Ishikawa (cell line): Measurements from ENCODE around the gene RSAD1.

Source experiments
- CEBPB ChIP-seq: IDR thresholded peaks from 2 replicates; pipeline ENCODE4 v1.6.1; 2012
- CREB1 ChIP-seq: IDR thresholded peaks from 2 replicates; pipeline ENCODE4 v1.6.1; 2012; ENCODE audit warnings: low read depth
- EGR1 ChIP-seq: IDR thresholded peaks from 2 replicates; pipeline ENCODE4 v1.6.1; 2012
- EP300 ChIP-seq: IDR thresholded peaks from 2 replicates; pipeline ENCODE4 v1.6.1; 2012; ENCODE audit warnings: borderline replicate concordance
- FOXM1 ChIP-seq: IDR thresholded peaks from 2 replicates; pipeline ENCODE4 v1.6.1; 2012; ENCODE audit warnings: low read depth, borderline replicate concordance
- NFIC ChIP-seq: IDR thresholded peaks from 2 replicates; pipeline ENCODE4 v1.6.1; 2012
- RAD21 ChIP-seq: IDR thresholded peaks from 2 replicates; pipeline ENCODE4 v1.6.1; 2012; ENCODE audit warnings: low read depth
- TAF1 ChIP-seq: IDR thresholded peaks from 2 replicates; pipeline ENCODE4 v1.6.1; 2012; ENCODE audit warnings: low read depth, mild to moderate bottlenecking
- TCF12 ChIP-seq: IDR thresholded peaks from 2 replicates; pipeline ENCODE4 v1.6.1; 2012; ENCODE audit warnings: low read depth
- TEAD4 ChIP-seq: IDR thresholded peaks from 2 replicates; pipeline ENCODE4 v1.6.1; 2012
- USF1 ChIP-seq: IDR thresholded peaks from 2 replicates; pipeline ENCODE4 v1.6.1; 2012
- YY1 ChIP-seq: IDR thresholded peaks from 2 replicates; pipeline ENCODE4 v1.6.1; 2012; ENCODE audit warnings: low read depth
- ZBTB7A ChIP-seq: IDR thresholded peaks from 2 replicates; pipeline ENCODE4 v1.6.1; 2012; ENCODE audit warnings: low read depth
- TF ChIP-seq, protein P1 (sequence below): IDR thresholded peaks from 2 replicates; pipeline ENCODE4 v1.6.1; 2012
- TF ChIP-seq, protein P2 (sequence below): IDR thresholded peaks from 2 replicates; pipeline ENCODE4 v1.6.1; 2012; ENCODE audit warnings: low read depth, mild to moderate bottlenecking

Gene RSAD1

GRCh38 chr17:50458701-50459676, 19.7 kb upstream of the RSAD1 start:
- TF ChIP-seq, protein P1, sequence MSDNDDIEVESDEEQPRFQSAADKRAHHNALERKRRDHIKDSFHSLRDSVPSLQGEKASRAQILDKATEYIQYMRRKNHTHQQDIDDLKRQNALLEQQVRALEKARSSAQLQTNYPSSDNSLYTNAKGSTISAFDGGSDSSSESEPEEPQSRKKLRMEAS: no peak
- TF ChIP-seq USF1: no peak
- TF ChIP-seq NFIC: no peak
- TF ChIP-seq CEBPB: no peak
- TF ChIP-seq TCF12: no peak
- no peak for TF ChIP-seq ZBTB7A
- no peak for TF ChIP-seq TEAD4
- TF ChIP-seq FOXM1: no peak
- no peak for TF ChIP-seq EP300
- TF ChIP-seq YY1: no peak
- TF ChIP-seq CREB1: no peak

DNA sequence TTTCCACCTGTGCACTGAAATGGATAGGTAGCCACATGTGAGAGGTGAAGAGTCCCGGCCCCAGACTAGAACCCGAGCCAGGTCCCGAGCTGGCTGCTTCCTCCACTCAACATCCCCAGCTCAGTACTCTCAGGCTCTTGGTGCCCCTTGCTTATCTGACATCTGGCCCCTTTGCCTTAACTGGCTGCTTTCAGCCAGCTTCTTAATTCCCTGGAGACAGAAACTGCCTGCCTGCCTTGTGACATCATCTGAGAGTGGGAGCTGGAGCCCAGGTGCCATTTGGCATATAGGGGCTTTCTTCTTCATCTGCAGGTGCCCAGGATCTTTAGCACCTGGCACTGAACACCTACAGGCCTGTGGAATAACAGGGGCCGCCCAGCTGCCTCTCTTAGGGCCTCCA, 18.9 kb upstream of the RSAD1 start:
- TF ChIP-seq, protein P2, sequence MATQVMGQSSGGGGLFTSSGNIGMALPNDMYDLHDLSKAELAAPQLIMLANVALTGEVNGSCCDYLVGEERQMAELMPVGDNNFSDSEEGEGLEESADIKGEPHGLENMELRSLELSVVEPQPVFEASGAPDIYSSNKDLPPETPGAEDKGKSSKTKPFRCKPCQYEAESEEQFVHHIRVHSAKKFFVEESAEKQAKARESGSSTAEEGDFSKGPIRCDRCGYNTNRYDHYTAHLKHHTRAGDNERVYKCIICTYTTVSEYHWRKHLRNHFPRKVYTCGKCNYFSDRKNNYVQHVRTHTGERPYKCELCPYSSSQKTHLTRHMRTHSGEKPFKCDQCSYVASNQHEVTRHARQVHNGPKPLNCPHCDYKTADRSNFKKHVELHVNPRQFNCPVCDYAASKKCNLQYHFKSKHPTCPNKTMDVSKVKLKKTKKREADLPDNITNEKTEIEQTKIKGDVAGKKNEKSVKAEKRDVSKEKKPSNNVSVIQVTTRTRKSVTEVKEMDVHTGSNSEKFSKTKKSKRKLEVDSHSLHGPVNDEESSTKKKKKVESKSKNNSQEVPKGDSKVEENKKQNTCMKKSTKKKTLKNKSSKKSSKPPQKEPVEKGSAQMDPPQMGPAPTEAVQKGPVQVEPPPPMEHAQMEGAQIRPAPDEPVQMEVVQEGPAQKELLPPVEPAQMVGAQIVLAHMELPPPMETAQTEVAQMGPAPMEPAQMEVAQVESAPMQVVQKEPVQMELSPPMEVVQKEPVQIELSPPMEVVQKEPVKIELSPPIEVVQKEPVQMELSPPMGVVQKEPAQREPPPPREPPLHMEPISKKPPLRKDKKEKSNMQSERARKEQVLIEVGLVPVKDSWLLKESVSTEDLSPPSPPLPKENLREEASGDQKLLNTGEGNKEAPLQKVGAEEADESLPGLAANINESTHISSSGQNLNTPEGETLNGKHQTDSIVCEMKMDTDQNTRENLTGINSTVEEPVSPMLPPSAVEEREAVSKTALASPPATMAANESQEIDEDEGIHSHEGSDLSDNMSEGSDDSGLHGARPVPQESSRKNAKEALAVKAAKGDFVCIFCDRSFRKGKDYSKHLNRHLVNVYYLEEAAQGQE: no peak
- TF ChIP-seq, protein P1: no peak
- TF ChIP-seq EP300 (no peak), CEBPB (no peak), TAF1 (no peak), RAD21 (no peak), NFIC (no peak), CREB1 (no peak), USF1 (no peak), TCF12 (no peak), ZBTB7A (no peak), TEAD4 (no peak)

GRCh38 chr17:50460831-50461526, 17.7 kb upstream of the RSAD1 start:
- TF ChIP-seq FOXM1: no peak
- TF ChIP-seq RAD21: no peak
- TF ChIP-seq YY1: no peak
- no peak for TF ChIP-seq NFIC
- TF ChIP-seq, protein P1: no peak
- no peak for TF ChIP-seq TEAD4
- no peak for TF ChIP-seq EP300
- TF ChIP-seq TCF12: no peak
- TF ChIP-seq EGR1: no peak
- TF ChIP-seq USF1: no peak
- no peak for TF ChIP-seq CEBPB
- TF ChIP-seq CREB1: no peak
- no peak for TF ChIP-seq TAF1

- TF ChIP-seq, protein P2: no peak
- TF ChIP-seq NFIC (no peak), TAF1 (no peak), USF1 (no peak), RAD21 (no peak), TCF12 (no peak)
Observed at GRCh38 chr17:50461550-50462132, 17.0 kb upstream of the RSAD1 start.
